ENCODE data around the gene ABAT.

DNA sequence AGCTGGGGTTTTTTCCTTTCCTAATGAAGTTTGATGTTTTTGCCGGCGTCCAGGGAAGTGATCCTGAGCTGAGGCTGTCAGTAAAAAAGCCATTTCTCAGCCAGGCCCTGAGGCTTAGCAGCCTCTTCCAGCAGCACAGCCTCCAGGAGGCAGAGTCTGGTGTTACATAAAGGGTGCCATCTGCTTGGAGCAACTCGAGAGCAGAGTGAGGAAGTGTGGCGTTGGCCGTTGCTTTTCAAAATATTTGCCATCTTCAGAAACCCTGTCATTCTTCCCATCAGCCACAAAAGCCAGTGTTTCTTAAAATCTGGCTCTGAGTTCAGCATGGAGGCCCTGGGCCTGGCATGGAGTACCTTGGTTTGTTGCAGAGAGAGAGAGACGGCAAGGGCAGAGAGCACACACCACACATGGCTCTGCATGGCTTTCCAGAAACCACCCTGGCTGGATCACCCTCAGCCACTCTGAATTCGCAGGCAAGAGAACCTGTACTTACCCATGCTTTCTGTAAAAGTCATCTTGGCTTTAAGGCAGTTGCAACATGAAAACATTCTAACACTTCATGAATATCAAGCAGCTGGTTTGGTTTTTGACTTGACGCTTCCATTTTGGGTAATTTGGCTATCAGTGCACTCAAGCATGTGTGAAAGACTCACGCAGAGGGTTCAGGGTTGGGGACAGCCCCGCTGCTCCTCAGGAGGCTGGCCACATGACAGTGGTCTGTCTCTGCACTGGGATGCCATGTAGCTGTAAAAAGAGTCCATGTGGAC lies 144.3 kb downstream of the ABAT start:
- TF ChIP-seq, protein P1, sequence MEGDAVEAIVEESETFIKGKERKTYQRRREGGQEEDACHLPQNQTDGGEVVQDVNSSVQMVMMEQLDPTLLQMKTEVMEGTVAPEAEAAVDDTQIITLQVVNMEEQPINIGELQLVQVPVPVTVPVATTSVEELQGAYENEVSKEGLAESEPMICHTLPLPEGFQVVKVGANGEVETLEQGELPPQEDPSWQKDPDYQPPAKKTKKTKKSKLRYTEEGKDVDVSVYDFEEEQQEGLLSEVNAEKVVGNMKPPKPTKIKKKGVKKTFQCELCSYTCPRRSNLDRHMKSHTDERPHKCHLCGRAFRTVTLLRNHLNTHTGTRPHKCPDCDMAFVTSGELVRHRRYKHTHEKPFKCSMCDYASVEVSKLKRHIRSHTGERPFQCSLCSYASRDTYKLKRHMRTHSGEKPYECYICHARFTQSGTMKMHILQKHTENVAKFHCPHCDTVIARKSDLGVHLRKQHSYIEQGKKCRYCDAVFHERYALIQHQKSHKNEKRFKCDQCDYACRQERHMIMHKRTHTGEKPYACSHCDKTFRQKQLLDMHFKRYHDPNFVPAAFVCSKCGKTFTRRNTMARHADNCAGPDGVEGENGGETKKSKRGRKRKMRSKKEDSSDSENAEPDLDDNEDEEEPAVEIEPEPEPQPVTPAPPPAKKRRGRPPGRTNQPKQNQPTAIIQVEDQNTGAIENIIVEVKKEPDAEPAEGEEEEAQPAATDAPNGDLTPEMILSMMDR (IDR thresholded peaks at IDR 0.05), result no peak
- no peak for TF ChIP-seq POLR2A (IDR thresholded peaks at IDR 0.05; ENCODE audit: low read depth)

All from esophagus muscularis mucosa (tissue), 3 donors.